ENCODE data around the gene XPNPEP2.

XPNPEP2 gene

DNA sequence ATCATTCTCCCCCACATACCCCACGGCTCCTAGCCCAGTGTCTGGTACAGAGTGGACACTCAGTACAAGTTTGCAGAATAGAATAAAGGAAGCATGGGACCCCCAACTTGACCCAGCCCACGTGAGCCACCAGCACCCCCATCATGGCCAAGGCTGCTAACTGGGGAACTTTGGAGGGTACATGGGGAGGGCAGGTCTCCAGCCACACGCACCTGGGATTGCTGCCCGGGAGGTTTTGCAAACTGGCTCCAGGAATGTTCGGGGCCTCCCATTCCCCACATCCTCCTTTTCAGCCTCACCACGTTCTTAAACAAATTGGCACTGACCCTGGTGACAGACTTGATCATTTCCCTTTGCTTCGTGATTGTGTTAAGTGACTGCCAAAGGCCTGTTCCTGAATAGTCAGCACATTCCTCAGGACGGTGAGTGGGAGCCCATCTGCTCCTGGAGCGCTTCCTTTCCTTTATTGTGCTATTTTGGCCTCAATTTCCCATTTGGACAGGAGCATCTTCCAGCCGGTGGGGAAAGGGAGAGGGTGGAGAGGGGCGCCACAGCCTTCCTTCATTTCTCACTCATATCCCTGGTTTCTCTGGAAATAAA is 18.7 kb upstream of the XPNPEP2 start:
- H3K4me3 ChIP-seq (replicated peaks; ENCODE audit: low read depth, low read length), result no peak overlapping the region
- DNase-seq (ENCODE audit: extremely low read depth, insufficient read length), result no peak
- TF ChIP-seq, protein P1, sequence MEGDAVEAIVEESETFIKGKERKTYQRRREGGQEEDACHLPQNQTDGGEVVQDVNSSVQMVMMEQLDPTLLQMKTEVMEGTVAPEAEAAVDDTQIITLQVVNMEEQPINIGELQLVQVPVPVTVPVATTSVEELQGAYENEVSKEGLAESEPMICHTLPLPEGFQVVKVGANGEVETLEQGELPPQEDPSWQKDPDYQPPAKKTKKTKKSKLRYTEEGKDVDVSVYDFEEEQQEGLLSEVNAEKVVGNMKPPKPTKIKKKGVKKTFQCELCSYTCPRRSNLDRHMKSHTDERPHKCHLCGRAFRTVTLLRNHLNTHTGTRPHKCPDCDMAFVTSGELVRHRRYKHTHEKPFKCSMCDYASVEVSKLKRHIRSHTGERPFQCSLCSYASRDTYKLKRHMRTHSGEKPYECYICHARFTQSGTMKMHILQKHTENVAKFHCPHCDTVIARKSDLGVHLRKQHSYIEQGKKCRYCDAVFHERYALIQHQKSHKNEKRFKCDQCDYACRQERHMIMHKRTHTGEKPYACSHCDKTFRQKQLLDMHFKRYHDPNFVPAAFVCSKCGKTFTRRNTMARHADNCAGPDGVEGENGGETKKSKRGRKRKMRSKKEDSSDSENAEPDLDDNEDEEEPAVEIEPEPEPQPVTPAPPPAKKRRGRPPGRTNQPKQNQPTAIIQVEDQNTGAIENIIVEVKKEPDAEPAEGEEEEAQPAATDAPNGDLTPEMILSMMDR (IDR thresholded peaks at IDR 0.05; ENCODE audit: insufficient read depth, low read length, poor library complexity, severe bottlenecking), result no peak
- H3K36me3 ChIP-seq (ENCODE audit: control insufficient read depth, insufficient read depth, low read length), result no peaks in the 10 kb centered on the region
- H3K27me3 ChIP-seq (replicated peaks; ENCODE audit: control insufficient read depth, insufficient read depth, low read length), result no peaks in the 10 kb centered on the region

DNA sequence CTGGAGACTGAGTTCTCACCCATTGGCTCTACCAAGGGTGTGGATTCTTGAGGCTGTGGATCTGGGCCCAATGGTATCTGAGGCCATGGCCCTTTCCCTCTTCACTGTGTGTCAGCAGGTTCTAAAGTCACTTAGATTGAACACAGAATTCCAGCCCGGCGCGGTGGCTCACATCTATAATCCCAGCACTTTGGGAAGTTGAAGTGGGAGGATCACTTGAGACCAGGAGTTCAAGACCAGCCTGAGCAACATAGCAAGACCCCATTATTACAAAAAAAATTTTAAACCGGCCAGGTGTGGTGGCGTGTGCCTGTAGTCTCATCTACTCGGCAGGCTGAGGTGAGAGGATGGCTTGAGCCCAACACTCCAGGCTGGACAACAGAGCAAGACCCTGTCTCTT is 18.0 kb upstream of the XPNPEP2 start:
- no peaks in the 10 kb centered on the region for H3K36me3 ChIP-seq (ENCODE audit: control insufficient read depth, insufficient read depth, low read length)
- no peaks in the 10 kb centered on the region for H3K27me3 ChIP-seq (replicated peaks; ENCODE audit: control insufficient read depth, insufficient read depth, low read length)
- TF ChIP-seq, protein P1 (IDR thresholded peaks at IDR 0.05; ENCODE audit: insufficient read depth, low read length, poor library complexity, severe bottlenecking), result no peak
- no peak overlapping the region for H3K4me3 ChIP-seq (replicated peaks; ENCODE audit: low read depth, low read length)
- DNase-seq (ENCODE audit: extremely low read depth, insufficient read length), result no peak

DNA sequence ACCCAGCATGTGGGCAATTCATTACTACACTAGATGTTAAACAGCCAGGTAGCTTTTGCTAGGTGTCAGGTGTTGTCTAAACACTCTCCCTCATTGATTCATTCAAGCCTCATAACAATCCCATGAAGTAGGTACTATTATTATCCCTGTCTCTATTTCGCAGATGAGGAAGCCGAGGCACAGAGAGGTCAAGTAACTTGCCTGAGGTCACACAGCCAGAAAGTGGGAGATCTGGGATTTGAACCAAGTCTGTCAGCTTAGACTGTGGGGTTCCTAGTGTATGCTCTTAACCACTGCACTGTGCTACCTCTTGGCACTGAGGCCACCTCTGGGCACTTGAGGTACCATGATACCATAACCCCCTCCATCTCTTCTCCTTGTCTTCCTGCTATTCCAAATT is 17.4 kb upstream of the XPNPEP2 start:
- Histone ChIP-seq H3K36me3 (ENCODE audit: control insufficient read depth, insufficient read depth, low read length) (no peaks in the 10 kb centered on the region), H3K27me3 (replicated peaks; ENCODE audit: control insufficient read depth, insufficient read depth, low read length) (no peaks in the 10 kb centered on the region), H3K4me3 (replicated peaks; ENCODE audit: low read depth, low read length) (no peak overlapping the region)
- no peak for DNase-seq (ENCODE audit: extremely low read depth, insufficient read length)
- TF ChIP-seq, protein P1 (IDR thresholded peaks at IDR 0.05; ENCODE audit: insufficient read depth, low read length, poor library complexity, severe bottlenecking), result no peak

DNA sequence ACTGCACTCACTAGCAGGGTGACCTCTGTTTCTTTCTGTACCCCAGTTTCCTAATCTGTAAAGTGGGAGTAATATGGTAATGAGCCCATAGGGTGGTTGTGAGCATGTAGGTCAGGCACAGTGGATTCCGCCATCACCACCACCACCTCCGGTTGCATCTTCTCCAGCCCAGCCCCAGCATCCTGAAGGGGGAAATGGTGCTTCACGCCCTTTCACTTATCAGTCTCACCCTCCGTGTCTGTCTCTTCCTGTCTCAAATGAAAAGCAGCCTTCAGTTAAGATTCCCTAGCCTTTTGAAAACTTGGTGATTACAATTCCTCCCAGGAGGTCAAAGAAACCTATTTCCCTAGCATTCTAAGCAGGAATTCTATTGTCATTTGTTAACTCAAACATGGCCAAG is 16.9 kb upstream of the XPNPEP2 start:
- H3K36me3 ChIP-seq (ENCODE audit: control insufficient read depth, insufficient read depth, low read length), result no peaks in the 10 kb centered on the region
- no peaks in the 10 kb centered on the region for H3K27me3 ChIP-seq (replicated peaks; ENCODE audit: control insufficient read depth, insufficient read depth, low read length)
- no peak overlapping the region for H3K4me3 ChIP-seq (replicated peaks; ENCODE audit: low read depth, low read length)
- TF ChIP-seq, protein P1 (IDR thresholded peaks at IDR 0.05; ENCODE audit: insufficient read depth, low read length, poor library complexity, severe bottlenecking), result no peak
- no peak for DNase-seq (ENCODE audit: extremely low read depth, insufficient read length)

DNA sequence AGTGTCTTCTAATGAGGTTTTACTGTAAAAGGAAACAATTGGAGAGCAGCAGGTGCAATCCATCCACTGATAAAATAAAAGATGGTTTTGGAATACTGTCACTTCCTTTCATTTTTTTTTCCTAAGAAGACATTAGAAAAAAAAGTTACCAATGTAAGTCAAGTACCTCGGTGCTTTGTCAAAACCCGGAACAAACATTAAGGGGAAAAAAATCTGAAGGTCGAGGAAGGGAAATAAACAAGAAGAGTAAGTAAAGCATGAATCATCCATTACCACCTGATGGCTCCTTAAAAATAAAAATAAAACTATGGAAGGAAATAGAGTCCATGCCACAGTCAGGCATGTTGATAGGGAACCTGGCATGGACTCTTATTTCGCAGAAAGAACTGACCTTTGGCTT is 15.3 kb upstream of the XPNPEP2 start:
- TF ChIP-seq, protein P1 (IDR thresholded peaks at IDR 0.05; ENCODE audit: insufficient read depth, low read length, poor library complexity, severe bottlenecking), result no peak
- Histone ChIP-seq H3K27me3 (replicated peaks; ENCODE audit: control insufficient read depth, insufficient read depth, low read length) (no peaks in the 10 kb centered on the region), H3K36me3 (ENCODE audit: control insufficient read depth, insufficient read depth, low read length) (no peaks in the 10 kb centered on the region), H3K4me3 (replicated peaks; ENCODE audit: low read depth, low read length) (no peak overlapping the region)
- no peak for DNase-seq (ENCODE audit: extremely low read depth, insufficient read length)

DNA sequence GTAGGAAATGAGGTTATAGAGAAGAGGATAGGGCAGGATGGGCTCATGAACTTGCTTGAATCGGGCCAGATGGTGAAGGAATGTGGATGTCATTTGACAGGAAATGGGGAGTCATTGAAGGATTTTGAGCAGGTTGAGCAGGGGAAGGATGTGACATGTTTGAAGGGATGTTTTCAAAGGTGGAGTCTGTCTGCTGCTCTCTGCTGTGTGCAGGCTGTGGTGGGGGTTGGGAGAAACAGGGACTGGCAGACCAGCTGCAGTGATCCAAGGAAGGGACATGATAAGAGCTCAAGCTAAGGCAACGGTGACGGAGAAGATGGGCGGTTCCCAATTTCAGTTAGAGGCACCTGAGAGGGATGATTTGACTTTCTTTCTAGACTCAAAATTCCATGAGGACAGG is 14.0 kb upstream of the XPNPEP2 start:
- TF ChIP-seq, protein P1 (IDR thresholded peaks at IDR 0.05; ENCODE audit: insufficient read depth, low read length, poor library complexity, severe bottlenecking), result no peak
- Histone ChIP-seq H3K4me3 (replicated peaks; ENCODE audit: low read depth, low read length) (no peak overlapping the region), H3K27me3 (replicated peaks; ENCODE audit: control insufficient read depth, insufficient read depth, low read length) (no peaks in the 10 kb centered on the region), H3K36me3 (ENCODE audit: control insufficient read depth, insufficient read depth, low read length) (no peaks in the 10 kb centered on the region)
- DNase-seq (ENCODE audit: extremely low read depth, insufficient read length), result no peak
